WTC11 (cell line): ENCODE measurements around the gene DDX5. TPM values are rescaled to one million over a fixed set of nuclear protein-coding genes. Genes with fewer than 3 reads are reported as not detected.

Experiments
- ATAC-seq: fragments of 200-7000 bp; cut with Tn5 transposase; 2 replicates; pipeline ENCODE4 v1.10.0; 2021; ENCODE audit warnings: mild to moderate bottlenecking, moderate library complexity
- CTCF ChIA-PET: fragments of 300-600 bp; sonication (Branson Sonifier 250); formaldehyde crosslinking; loops from one replicate; lab custom pipeline; 2021; ENCODE audit warnings: antibody characterized with exemption; lab: Charles Lee
- POLR2A ChIA-PET: fragments of 350-600 bp; sonication (Branson Sonifier 250); formaldehyde crosslinking; loops from one replicate; lab custom pipeline; 2021; ENCODE audit warnings: antibody characterized with exemption; lab: Charles Lee
- DNase-seq: peaks from one replicate; pipeline ENCODE4 v3.0.0; 2021; ENCODE audit warnings: low spot score
- H3K27ac Mint-ChIP-seq: 2 replicates; pipeline ENCODE4 v1.8.0; 2021; ENCODE audit warnings: mixed read lengths
- H3K27me3 Mint-ChIP-seq: 2 replicates; pipeline ENCODE4 v1.8.0; 2021; ENCODE audit warnings: low read depth, mild to moderate bottlenecking, moderate library complexity, mixed read lengths
- H3K36me3 Mint-ChIP-seq: 2 replicates; pipeline ENCODE4 v1.8.0; 2021; ENCODE audit warnings: mixed read lengths
- H3K4me1 Mint-ChIP-seq: 2 replicates; pipeline ENCODE4 v1.8.0; 2022; ENCODE audit warnings: mixed read lengths
- H3K4me3 Mint-ChIP-seq: 2 replicates; pipeline ENCODE4 v1.8.0; 2021; ENCODE audit warnings: mild to moderate bottlenecking, moderate library complexity, mixed read lengths
- H3K9me3 Mint-ChIP-seq: 2 replicates; pipeline ENCODE4 v1.8.0; 2021; ENCODE audit warnings: mixed read lengths
- AFF4 ChIP-seq: sonication (generic); formaldehyde crosslinking; IDR thresholded peaks from 2 replicates; pipeline ENCODE4 v1.8.1; 2023; ENCODE audit warnings: mild to moderate bottlenecking, missing genetic modification reagents, borderline replicate concordance
- ATF2 ChIP-seq: sonication (generic); formaldehyde crosslinking; IDR thresholded peaks from 2 replicates; pipeline ENCODE4 v1.8.1; 2022; ENCODE audit warnings: low read depth, missing genetic modification reagents, borderline replicate concordance
- CREM ChIP-seq: sonication (generic); formaldehyde crosslinking; IDR thresholded peaks from 2 replicates; pipeline ENCODE4 v1.8.1; 2022; ENCODE audit warnings: mild to moderate bottlenecking, missing genetic modification reagents, moderate library complexity
- E2F1 ChIP-seq: sonication (generic); formaldehyde crosslinking; IDR thresholded peaks from 2 replicates; pipeline ENCODE4 v1.8.0; 2022; ENCODE audit warnings: mild to moderate bottlenecking, missing genetic modification reagents
- E2F4 ChIP-seq: sonication (generic); formaldehyde crosslinking; IDR thresholded peaks from 2 replicates; pipeline ENCODE4 v1.8.1; 2022; ENCODE audit warnings: low read depth, mild to moderate bottlenecking, moderate library complexity, missing genetic modification reagents, borderline replicate concordance
- GABPB1 ChIP-seq: sonication (generic); formaldehyde crosslinking; IDR thresholded peaks from 2 replicates; pipeline ENCODE4 v1.8.1; 2023; ENCODE audit warnings: mild to moderate bottlenecking, missing genetic modification reagents
- HMGA2 ChIP-seq: fragments of 250-450 bp; sonication (Bioruptor Pico); IDR thresholded peaks from 2 replicates; pipeline ENCODE4 v1.4.0; 2021; ENCODE audit warnings: mild to moderate bottlenecking, moderate library complexity
- IRF2 ChIP-seq: sonication (generic); formaldehyde crosslinking; IDR thresholded peaks from 2 replicates; pipeline ENCODE4 v1.8.0; 2022; ENCODE audit warnings: low read depth, missing genetic modification reagents, borderline replicate concordance
- JAZF1 ChIP-seq: fragments of 250-450 bp; sonication (Bioruptor Pico); IDR thresholded peaks from 2 replicates; pipeline ENCODE4 v1.9.0; 2021; ENCODE audit warnings: moderate library complexity, mild to moderate bottlenecking, inconsistent platforms
- MAX ChIP-seq: sonication (generic); formaldehyde crosslinking; IDR thresholded peaks from 2 replicates; pipeline ENCODE4 v1.8.0; 2022; ENCODE audit warnings: mild to moderate bottlenecking, missing genetic modification reagents
- MLX ChIP-seq: sonication (generic); formaldehyde crosslinking; IDR thresholded peaks from 2 replicates; pipeline ENCODE4 v1.8.1; 2023; ENCODE audit warnings: mild to moderate bottlenecking, missing genetic modification reagents, moderate library complexity
- MYBL2 ChIP-seq: sonication (generic); formaldehyde crosslinking; IDR thresholded peaks from 2 replicates; pipeline ENCODE4 v1.8.1; 2023; ENCODE audit warnings: mild to moderate bottlenecking, moderate library complexity, missing genetic modification reagents
- NFATC4 ChIP-seq: fragments of 250-450 bp; sonication (Bioruptor Pico); IDR thresholded peaks from 2 replicates; pipeline ENCODE4 v1.9.0; 2021; ENCODE audit warnings: mild to moderate bottlenecking
- NFE2L1 ChIP-seq: sonication (generic); formaldehyde crosslinking; IDR thresholded peaks from 2 replicates; pipeline ENCODE4 v1.8.1; 2023; ENCODE audit warnings: missing genetic modification reagents
- NR1H2 ChIP-seq: sonication (generic); formaldehyde crosslinking; IDR thresholded peaks from 2 replicates; pipeline ENCODE4 v1.9.0; 2021; ENCODE audit warnings: mild to moderate bottlenecking, moderate library complexity, missing genetic modification reagents
- NR3C1 ChIP-seq: sonication (generic); formaldehyde crosslinking; conservative IDR thresholded peaks from 2 replicates; pipeline ENCODE4 v1.8.1; 2023; ENCODE audit warnings: low read depth, mild to moderate bottlenecking, missing genetic modification reagents
- OVOL2 ChIP-seq: fragments of 250-450 bp; sonication (Bioruptor Pico); IDR thresholded peaks from 2 replicates; pipeline ENCODE4 v1.9.0; 2021; ENCODE audit warnings: mild to moderate bottlenecking, borderline replicate concordance
- PREB ChIP-seq: sonication (generic); formaldehyde crosslinking; IDR thresholded peaks from 2 replicates; pipeline ENCODE4 v1.8.1; 2022; ENCODE audit warnings: mild to moderate bottlenecking, missing genetic modification reagents, moderate library complexity, borderline replicate concordance
- PRRX2 ChIP-seq: fragments of 250-450 bp; sonication (Bioruptor Pico); IDR thresholded peaks from 2 replicates; pipeline ENCODE4 v1.8.0; 2021; ENCODE audit warnings: mild to moderate bottlenecking
- RELA ChIP-seq: sonication (generic); formaldehyde crosslinking; IDR thresholded peaks from 2 replicates; pipeline ENCODE4 v1.8.1; 2022; ENCODE audit warnings: missing genetic modification reagents, mild to moderate bottlenecking, borderline replicate concordance
- TCF7 ChIP-seq: sonication (generic); formaldehyde crosslinking; IDR thresholded peaks from 2 replicates; pipeline ENCODE4 v1.8.0; 2022; ENCODE audit warnings: mild to moderate bottlenecking, low read depth, missing genetic modification reagents, moderate library complexity
- USF2 ChIP-seq: sonication (generic); formaldehyde crosslinking; IDR thresholded peaks from 2 replicates; pipeline ENCODE4 v1.8.1; 2023; ENCODE audit warnings: mild to moderate bottlenecking, missing genetic modification reagents, moderate library complexity
- ZBTB21 ChIP-seq: sonication (generic); formaldehyde crosslinking; IDR thresholded peaks from 2 replicates; pipeline ENCODE4 v1.8.1; 2023; ENCODE audit warnings: mild to moderate bottlenecking, missing genetic modification reagents, borderline replicate concordance
- ZNF121 ChIP-seq: sonication (generic); formaldehyde crosslinking; IDR thresholded peaks from 2 replicates; pipeline ENCODE4 v1.8.0; 2023; ENCODE audit warnings: missing genetic modification reagents
- ZNF138 ChIP-seq: sonication (generic); formaldehyde crosslinking; conservative IDR thresholded peaks from 2 replicates; pipeline ENCODE4 v1.8.1; 2022; ENCODE audit warnings: mild to moderate bottlenecking, moderate library complexity, missing genetic modification reagents
- ZNF317 ChIP-seq: sonication (generic); formaldehyde crosslinking; IDR thresholded peaks from 2 replicates; pipeline ENCODE4 v1.8.1; 2023; ENCODE audit warnings: low read depth, mild to moderate bottlenecking, moderate library complexity, missing genetic modification reagents, borderline replicate concordance
- ZNF423 ChIP-seq: fragments of 250-450 bp; sonication (Bioruptor Pico); IDR thresholded peaks from 2 replicates; pipeline ENCODE4 v2.1.2; 2022; ENCODE audit warnings: mild to moderate bottlenecking, moderate library complexity
- total RNA-seq: library from RNA; stranded (reverse); gene quantifications from 3 replicates; pipeline ENCODE4 v1.2.3, GENCODE V29; 2021

DDX5 gene
- total RNA-seq, 1 experiment from 2014 or later, result 612 TPM

GRCh38 chr17:64520359-64520758, 14.3 kb upstream of the DDX5 start:
- DNase-seq, result no peak
- CTCF ChIA-PET, result interaction anchor here (0.7 kb wide), 2 partner anchors 30 to 129 kb away, joined by 3 read pairs; no protein-coding TSS in a partner anchor
- H3K27me3 Mint-ChIP-seq, result no peaks in the 10 kb centered on the region
- H3K4me1 Mint-ChIP-seq, result no peaks in the 10 kb centered on the region
- H3K36me3 Mint-ChIP-seq, result peaks cover 65% of the 10 kb centered on the region
- TF ChIP-seq ZNF423 (CRISPR knock-in tag), result no peak
- no peak for TF ChIP-seq ZNF121
- no peak for TF ChIP-seq TCF7 (CRISPR knock-in tag)
- no peak for TF ChIP-seq ZNF138 (CRISPR knock-in tag)
- TF ChIP-seq NR1H2, result no peak
- TF ChIP-seq E2F1, result no peak
- no peak for TF ChIP-seq ATF2 (CRISPR knock-in tag)
- no peak for TF ChIP-seq MAX (CRISPR knock-in tag)
- no peak for TF ChIP-seq CREM (CRISPR knock-in tag)
- TF ChIP-seq ZNF317 (CRISPR knock-in tag), result no peak
- TF ChIP-seq IRF2 (CRISPR knock-in tag), result no peak
- TF ChIP-seq PRRX2 (CRISPR knock-in tag), result no peak
- TF ChIP-seq ZBTB21, result no peak
- TF ChIP-seq HMGA2 (CRISPR knock-in tag), result no peak
- no peak for TF ChIP-seq OVOL2
- no peak for TF ChIP-seq RELA (CRISPR knock-in tag)
- no peak for TF ChIP-seq NFATC4 (CRISPR knock-in tag)
- TF ChIP-seq MLX, result no peak
- TF ChIP-seq, all 79 proteins: peak for 0
- Mint-ChIP-seq H3K27ac (no peak overlapping the region), H3K9me3 (no peaks in the 10 kb centered on the region), H3K4me3 (no peak overlapping the region)
- no peak for ATAC-seq
- POLR2A ChIA-PET, result no interaction called here

GRCh38 chr17:64519601-64520000, 13.5 kb upstream of the DDX5 start:
- DNase-seq (no peak), ATAC-seq (no peak)
- H3K27ac Mint-ChIP-seq, result no peak overlapping the region
- no peak overlapping the region for H3K4me3 Mint-ChIP-seq
- CTCF ChIA-PET, result no interaction called here
- H3K36me3 Mint-ChIP-seq, result peaks cover 68% of the 10 kb centered on the region
- H3K4me1 Mint-ChIP-seq, result no peaks in the 10 kb centered on the region
- POLR2A ChIA-PET, result no interaction called here
- no peaks in the 10 kb centered on the region for H3K9me3 Mint-ChIP-seq
- no peaks in the 10 kb centered on the region for H3K27me3 Mint-ChIP-seq
- TF ChIP-seq USF2 (CRISPR knock-in tag) (no peak), NFE2L1 (CRISPR knock-in tag) (no peak), JAZF1 (CRISPR knock-in tag) (no peak), PREB (CRISPR knock-in tag) (no peak), AFF4 (CRISPR knock-in tag) (no peak), ZBTB21 (no peak), ZNF138 (CRISPR knock-in tag) (no peak), MYBL2 (CRISPR knock-in tag) (no peak), GABPB1 (CRISPR knock-in tag) (no peak), E2F4 (CRISPR knock-in tag) (no peak), CREM (CRISPR knock-in tag) (no peak), NR3C1 (CRISPR knock-in tag) (no peak)
